Trophoblast cell (in vitro differentiated cells and primary cell): ENCODE results near the gene PFDN6.

Source experiments
- DNase-seq, 2 donors: peaks; one replicate each; pipeline ENCODE4 v3.0.0-alpha.2; 2016
- H2AFZ ChIP-seq: 2 replicates; pipeline ENCODE4 v1.6.1; 2013; ENCODE audit warnings: low read length, moderate library complexity, mild to moderate bottlenecking; ENCODE audit not compliant: insufficient read depth, poor library complexity
- H2AK5ac ChIP-seq: 2 replicates; pipeline ENCODE4 v1.6.1; 2013; ENCODE audit warnings: mild to moderate bottlenecking, low read length
- H2BK120ac ChIP-seq: 2 replicates; pipeline ENCODE4 v1.6.1; 2013; ENCODE audit warnings: low read length, mild to moderate bottlenecking, moderate library complexity; ENCODE audit not compliant: insufficient read depth, poor library complexity
- H2BK12ac ChIP-seq: 2 replicates; pipeline ENCODE4 v1.6.1; 2013; ENCODE audit warnings: mild to moderate bottlenecking, low read length, moderate library complexity
- H2BK5ac ChIP-seq: 2 replicates; pipeline ENCODE4 v1.6.1; 2013; ENCODE audit warnings: low read length, low read depth, moderate library complexity, mild to moderate bottlenecking; ENCODE audit not compliant: poor library complexity
- H3K14ac ChIP-seq: 2 replicates; pipeline ENCODE4 v1.6.1; 2013; ENCODE audit warnings: mild to moderate bottlenecking, low read length
- H3K18ac ChIP-seq: 2 replicates; pipeline ENCODE4 v1.6.1; 2013; ENCODE audit warnings: mild to moderate bottlenecking, low read length
- H3K23ac ChIP-seq: 2 replicates; pipeline ENCODE4 v1.6.1; 2013; ENCODE audit warnings: low read length
- H3K27ac ChIP-seq: 2 replicates; pipeline ENCODE4 v1.5.1; 2013; ENCODE audit warnings: low read depth, mild to moderate bottlenecking, inconsistent platforms, low read length, moderate library complexity
- H3K27me3 ChIP-seq: 2 replicates; pipeline ENCODE4 v1.6.1; 2013; ENCODE audit warnings: inconsistent platforms, mild to moderate bottlenecking, low read length, moderate library complexity; ENCODE audit not compliant: insufficient read depth
- H3K36me3 ChIP-seq, 2 experiments: 1 replicate in 1 of 2; 2 replicates in 1 of 2; pipeline ENCODE4 v1.6.1; 2013; ENCODE audit warnings: low read length in 2 of 2, mild to moderate bottlenecking in 2 of 2, moderate library complexity in 1 of 2; ENCODE audit not compliant: insufficient read depth in 2 of 2, control insufficient read depth in 1 of 2
- H3K4ac ChIP-seq: 2 replicates; pipeline ENCODE4 v1.6.1; 2013; ENCODE audit warnings: low read depth, mild to moderate bottlenecking, low read length, moderate library complexity
- H3K4me1 ChIP-seq, 2 experiments: 1 replicate in 1 of 2; 2 replicates in 1 of 2; pipeline ENCODE4 v1.6.1; 2013; ENCODE audit warnings: low read length in 2 of 2, mild to moderate bottlenecking in 2 of 2, moderate library complexity in 1 of 2; ENCODE audit not compliant: insufficient read depth in 2 of 2, control insufficient read depth in 1 of 2
- H3K4me2 ChIP-seq: 2 replicates; pipeline ENCODE4 v1.6.1; 2013; ENCODE audit warnings: inconsistent platforms, mild to moderate bottlenecking, low read length, moderate library complexity
- H3K4me3 ChIP-seq: 2 replicates; pipeline ENCODE4 v1.5.1; 2013; ENCODE audit warnings: mild to moderate bottlenecking, low read depth, low read length, inconsistent platforms
- H3K79me1 ChIP-seq: one replicate; pipeline ENCODE4 v1.6.1; 2013; ENCODE audit warnings: low read length
- H3K79me2 ChIP-seq: 2 replicates; pipeline ENCODE4 v1.6.1; 2013; ENCODE audit warnings: low read length, mild to moderate bottlenecking; ENCODE audit not compliant: control insufficient read depth, insufficient read depth, poor library complexity
- H3K9ac ChIP-seq: 2 replicates; pipeline ENCODE4 v1.6.1; 2013; ENCODE audit warnings: mild to moderate bottlenecking, low read length
- H3K9me3 ChIP-seq: 2 replicates; pipeline ENCODE4 v1.6.1; 2013; ENCODE audit warnings: low read depth, mild to moderate bottlenecking, control low read depth, inconsistent platforms, low read length; ENCODE audit not compliant: insufficient read depth
- H4K12ac ChIP-seq: 2 replicates; pipeline ENCODE4 v1.6.1; 2013; ENCODE audit warnings: low read depth, mild to moderate bottlenecking, low read length, moderate library complexity
- H4K8ac ChIP-seq: 2 replicates; pipeline ENCODE4 v1.6.1; 2013; ENCODE audit warnings: low read depth, mild to moderate bottlenecking, low read length, moderate library complexity
- H4K91ac ChIP-seq: one replicate; pipeline ENCODE4 v1.6.1; 2013; ENCODE audit warnings: low read depth, mild to moderate bottlenecking, low read length, moderate library complexity
- WGBS: extraction: QIAGEN DNeasy Blood & Tissue Kit; methylation state at CpG from one replicate; pipeline ENCODE4 v1.1.7; 2013; ENCODE audit warnings: missing lambda C conversion rate; ENCODE audit not compliant: insufficient read length, insufficient coverage; ENCODE audit errors: extremely low coverage; 5-methylcytosine and 5-hydroxymethylcytosine counted together

The PFDN6 gene

GRCh38 chr6:33305052-33305451 lies 15.7 kb downstream of the PFDN6 start:
- H3K14ac ChIP-seq = no peak overlapping the region

GRCh38 chr6:33306356-33306755 lies 17.0 kb downstream of the PFDN6 start:
- no peak for DNase-seq
- Histone ChIP-seq H4K91ac (no peak overlapping the region), H3K14ac (no peak overlapping the region), H3K9me3 (no peaks in the 10 kb centered on the region), H2BK5ac (no peak overlapping the region), H2AFZ (no peak overlapping the region), H2BK120ac (no peak overlapping the region), H2AK5ac (no peak overlapping the region), H3K18ac (no peak overlapping the region), H3K4me3 (no peak overlapping the region), H3K27me3 (no peaks in the 10 kb centered on the region), H3K4me2 (no peak overlapping the region), H3K36me3 (peaks cover 12 to 18% of the 10 kb centered on the region in 2 experiments), H3K79me1 (no peaks in the 10 kb centered on the region), H3K4me1 (no peaks in the 10 kb centered on the region), H3K9ac (no peak overlapping the region), H3K23ac (no peak overlapping the region), H4K12ac (no peak overlapping the region), H4K8ac (no peak overlapping the region), H3K79me2 (no peaks in the 10 kb centered on the region), H3K27ac (no peak overlapping the region), H2BK12ac (no peak overlapping the region), H3K4ac (no peak overlapping the region)
- no CpG with 5 or more reads among the region's 4 CpGs for WGBS

More at GRCh38 chr6:33305052-33305451, 15.7 kb downstream of the PFDN6 start:
- H3K27ac ChIP-seq = no peak overlapping the region
- H3K36me3 ChIP-seq = peaks cover 10 to 18% of the 10 kb centered on the region in 2 experiments
- no peaks in the 10 kb centered on the region for H3K79me1 ChIP-seq
- H3K4ac ChIP-seq = no peak overlapping the region
- no peak overlapping the region for H2AFZ ChIP-seq
- no peaks in the 10 kb centered on the region for H3K4me1 ChIP-seq
- H3K4me3 ChIP-seq = no peak overlapping the region
- H2AK5ac ChIP-seq = no peak overlapping the region
- no peaks in the 10 kb centered on the region for H3K27me3 ChIP-seq
- H3K9ac ChIP-seq = no peak overlapping the region
- no peak overlapping the region for H3K23ac ChIP-seq
- H3K4me2 ChIP-seq = no peak overlapping the region
- WGBS = no CpG with 5 or more reads among the region's 8 CpGs
- no peak overlapping the region for H4K91ac ChIP-seq
- H3K9me3 ChIP-seq = no peaks in the 10 kb centered on the region
- no peak overlapping the region for H3K18ac ChIP-seq
- no peak overlapping the region for H2BK5ac ChIP-seq
- no peak overlapping the region for H2BK120ac ChIP-seq
- DNase-seq = no peak
- peaks cover under 1% of the 10 kb centered on the region for H3K79me2 ChIP-seq
- no peak overlapping the region for H4K12ac ChIP-seq
- no peak overlapping the region for H4K8ac ChIP-seq
- no peak overlapping the region for H2BK12ac ChIP-seq

- Histone ChIP-seq H2AFZ (peak overlapping the region; percentile 89), H3K4me1 (peaks cover 12 to 19% of the 10 kb centered on the region in 2 experiments), H3K79me1 (peaks cover 15% of the 10 kb centered on the region), H3K9me3 (no peaks in the 10 kb centered on the region), H4K91ac (peak overlapping the region; percentile 78), H3K79me2 (peaks cover 10% of the 10 kb centered on the region), H3K4me3 (peak overlapping the region; percentile 57), H3K4ac (no peak overlapping the region), H3K23ac (no peak overlapping the region), H2BK5ac (peak overlapping the region; percentile 27), H3K18ac (peak overlapping the region; percentile 74), H4K12ac (peak overlapping the region; percentile 22), H3K9ac (no peak overlapping the region), H4K8ac (peak overlapping the region; percentile 63), H3K36me3 (peaks cover 9 to 13% of the 10 kb centered on the region in 2 experiments), H3K27me3 (no peaks in the 10 kb centered on the region), H2AK5ac (no peak overlapping the region), H2BK120ac (no peak overlapping the region), H3K14ac (peak overlapping the region; percentile 34), H2BK12ac (no peak overlapping the region), H3K4me2 (peak overlapping the region; percentile 77), H3K27ac (peak overlapping the region; percentile 65)
- DNase-seq = peak; percentile 57 to 70
- WGBS = no CpG with 5 or more reads among the region's 29 CpGs
Measured at GRCh38 chr6:33312361-33313104, 23.1 kb downstream of the PFDN6 start.

- WGBS = no CpG with 5 or more reads among the region's 33 CpGs
Measured at GRCh38 chr6:33313105-33313708, 23.8 kb downstream of the PFDN6 start.

More at GRCh38 chr6:33313105-33313708, 23.8 kb downstream of the PFDN6 start:
- H4K12ac ChIP-seq = peak overlapping the region; percentile 31
- peak overlapping the region; percentile 65 for H3K27ac ChIP-seq
- H3K4me1 ChIP-seq = peaks cover 12 to 19% of the 10 kb centered on the region in 2 experiments
- no peaks in the 10 kb centered on the region for H3K9me3 ChIP-seq
- peaks cover 18% of the 10 kb centered on the region for H3K79me1 ChIP-seq
- no peak overlapping the region for H2BK12ac ChIP-seq
- H3K4me2 ChIP-seq = peak overlapping the region; percentile 77
- peak overlapping the region; percentile 11 for H3K4ac ChIP-seq
- peak overlapping the region; percentile 49 for H2AK5ac ChIP-seq
- H2BK120ac ChIP-seq = peak overlapping the region; percentile 33
- peaks cover 9 to 13% of the 10 kb centered on the region in 2 experiments for H3K36me3 ChIP-seq
- H4K91ac ChIP-seq = peak overlapping the region; percentile 78
- no peak overlapping the region for H3K23ac ChIP-seq
- H3K9ac ChIP-seq = peak overlapping the region; percentile 21
- no peaks in the 10 kb centered on the region for H3K27me3 ChIP-seq
- peak overlapping the region; percentile 27 for H2BK5ac ChIP-seq
- H3K14ac ChIP-seq = peak overlapping the region; percentile 64
- peak; percentile 48 to 50 for DNase-seq
- H3K18ac ChIP-seq = peak overlapping the region; percentile 90
- H3K4me3 ChIP-seq = peak overlapping the region; percentile 84
- peak overlapping the region; percentile 63 for H4K8ac ChIP-seq
- H3K79me2 ChIP-seq = peaks cover 12% of the 10 kb centered on the region
- peak overlapping the region; percentile 24 for H2AFZ ChIP-seq
